GM19193 (cell line): ENCODE measurements around the gene EIF5.
A peak's percentile ranks its signal among the peaks of the same experiment; 100 is the strongest.

ENCODE experiments used
- POLR2A ChIP-seq: IDR thresholded peaks from 4 replicates; pipeline ENCODE4 v1.6.1; 2011; ENCODE audit not compliant: insufficient read depth, insufficient read length; ENCODE audit errors: extremely low read depth

Gene EIF5

DNA sequence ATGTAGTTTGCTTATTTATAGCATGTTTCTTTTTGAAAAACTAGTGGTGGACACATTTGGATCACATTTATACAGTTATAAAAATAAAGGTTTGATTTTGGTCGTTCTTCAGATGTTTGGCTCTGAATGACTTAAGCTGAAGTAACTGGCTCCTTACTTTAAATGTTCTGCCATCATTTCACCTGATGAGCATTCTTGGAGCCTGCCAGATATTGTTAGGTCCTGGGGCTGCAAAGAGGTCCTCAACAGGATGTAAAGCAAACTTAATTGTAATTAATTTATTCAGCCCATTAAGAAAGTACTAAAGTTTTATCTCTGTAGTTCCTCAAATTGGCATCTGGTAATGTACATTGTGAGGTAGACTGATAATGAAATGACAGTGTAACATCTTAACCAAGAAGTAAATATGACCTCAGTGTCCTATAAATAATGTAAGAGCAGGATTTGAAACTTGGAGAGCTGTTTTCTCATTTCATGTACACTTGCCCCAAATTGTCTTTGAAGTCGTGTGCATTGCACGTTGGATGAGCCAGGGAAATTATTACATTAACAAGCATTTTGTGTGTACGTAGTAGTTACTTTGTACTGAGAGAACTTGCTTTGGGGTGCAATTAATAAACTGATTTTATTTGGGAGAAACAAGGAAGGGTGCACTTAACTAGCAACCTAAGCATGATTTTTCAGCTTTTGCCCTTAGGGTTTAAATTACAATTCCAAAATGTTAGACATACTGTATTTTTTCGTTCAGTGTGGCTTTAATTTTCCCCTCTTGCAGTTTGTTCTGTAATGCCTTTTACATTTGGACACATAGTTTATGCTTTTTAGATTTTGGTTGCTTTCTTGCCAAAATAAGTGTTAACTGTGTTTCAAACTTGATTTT is 7.5 kb downstream of the EIF5 start:
- no peak for TF ChIP-seq POLR2A

- TF ChIP-seq POLR2A, result peak; percentile 41
These were observed 9.3 kb downstream of the EIF5 start for GRCh38 chr14:103343164-103343879.

DNA sequence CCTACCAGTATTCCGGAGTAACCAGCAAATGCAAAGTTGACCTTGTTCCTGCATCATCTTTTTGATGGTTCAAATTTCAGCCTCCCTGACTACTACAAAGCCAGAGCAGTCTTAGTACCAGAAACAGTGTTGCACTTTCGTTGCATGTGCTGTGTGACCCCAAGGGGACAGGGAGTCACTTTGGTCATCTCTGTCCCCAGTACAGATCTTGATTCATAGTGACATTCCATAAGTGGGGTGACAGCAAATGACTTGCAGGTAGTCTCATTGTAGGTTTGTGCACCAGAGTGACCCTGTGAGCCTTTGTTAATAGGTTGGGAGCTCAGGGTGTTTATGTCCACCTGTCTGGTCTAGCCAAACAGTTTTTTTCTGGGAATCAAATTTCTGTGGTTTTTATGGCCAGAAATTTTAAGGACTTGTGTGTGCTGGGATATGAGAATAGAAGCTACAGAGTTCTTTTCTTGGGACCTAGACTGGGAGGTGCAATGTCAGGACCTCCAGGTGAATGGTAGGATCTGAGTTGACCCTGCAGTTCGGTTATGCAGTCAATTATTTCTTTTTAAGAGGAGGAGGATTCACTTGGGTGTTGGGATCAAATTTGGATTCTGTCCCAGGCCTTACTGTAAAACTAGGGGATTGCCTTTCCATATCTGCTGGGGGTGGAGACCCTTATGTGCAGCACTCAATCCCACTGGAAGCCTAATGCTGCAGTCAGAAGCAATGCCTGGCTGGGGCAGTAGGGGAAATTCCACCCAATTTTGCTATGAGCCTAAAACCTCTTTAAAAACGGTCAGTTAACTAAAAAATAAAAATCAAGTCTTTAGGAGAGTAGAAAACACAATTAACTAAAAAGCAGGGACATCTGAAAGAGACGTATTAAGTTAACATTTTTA is 10.1 kb downstream of the EIF5 start:
- TF ChIP-seq POLR2A, result peak; percentile 30

DNA sequence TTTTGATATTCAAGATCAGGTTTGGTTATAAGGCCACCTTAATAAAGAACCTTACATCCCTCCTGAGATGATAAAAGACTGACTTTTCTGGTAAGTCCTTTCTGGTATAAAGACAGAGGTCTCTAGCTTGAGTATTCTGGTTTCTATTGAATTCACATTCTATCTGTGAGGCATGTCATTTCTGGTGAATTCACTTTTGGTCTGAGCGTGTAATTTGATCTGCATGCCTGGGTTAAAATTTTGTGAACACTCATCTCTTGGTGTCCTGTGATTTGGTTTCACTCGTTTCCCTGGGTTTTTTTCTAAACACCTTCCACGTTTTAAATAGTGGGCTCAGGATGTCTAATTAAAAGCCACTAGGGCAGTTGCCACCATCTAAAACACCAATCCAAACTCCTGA is 12.2 kb downstream of the EIF5 start:
- TF ChIP-seq POLR2A, result no peak

- TF ChIP-seq POLR2A, result no peak
These were observed 13.2 kb downstream of the EIF5 start for GRCh38 chr14:103347091-103347815.

DNA sequence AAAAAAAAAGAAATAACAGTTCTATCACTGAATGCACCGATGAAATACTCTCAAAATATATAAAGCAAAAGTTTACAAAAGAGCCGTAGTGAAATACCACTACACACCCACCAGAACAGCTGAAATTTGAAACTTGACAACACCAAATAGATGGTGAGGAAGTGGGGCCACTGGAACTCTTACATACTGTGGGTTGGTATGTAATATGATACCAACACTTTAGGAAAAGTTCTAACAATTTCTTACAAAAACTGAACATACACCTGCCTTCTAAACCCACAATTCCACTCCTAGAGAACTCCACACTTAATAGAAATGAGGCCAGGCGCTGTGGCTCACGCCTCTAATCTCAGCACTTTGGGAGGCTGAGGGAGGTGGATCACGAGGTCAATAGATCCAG is 14.1 kb downstream of the EIF5 start:
- TF ChIP-seq POLR2A, result no peak

DNA sequence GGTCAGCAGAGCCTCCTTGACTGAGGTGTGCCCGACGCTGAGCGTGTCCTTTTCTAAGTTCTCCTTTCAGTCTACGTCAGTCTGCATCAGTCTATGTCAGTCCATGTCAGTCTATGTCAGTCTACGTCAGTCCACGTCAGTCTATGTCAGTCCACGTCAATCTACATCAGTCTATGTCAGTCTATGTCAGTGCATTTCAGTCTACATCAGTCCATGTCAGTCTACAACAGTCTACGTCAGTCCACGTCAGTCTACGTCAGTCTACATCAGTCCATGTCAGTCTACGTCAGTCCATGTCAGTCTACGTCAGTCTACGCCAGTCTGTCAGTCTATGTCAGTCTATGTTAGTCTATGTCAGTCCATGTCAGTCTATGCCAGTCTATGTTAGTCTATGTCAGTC is 15.9 kb downstream of the EIF5 start:
- no peak for TF ChIP-seq POLR2A

DNA sequence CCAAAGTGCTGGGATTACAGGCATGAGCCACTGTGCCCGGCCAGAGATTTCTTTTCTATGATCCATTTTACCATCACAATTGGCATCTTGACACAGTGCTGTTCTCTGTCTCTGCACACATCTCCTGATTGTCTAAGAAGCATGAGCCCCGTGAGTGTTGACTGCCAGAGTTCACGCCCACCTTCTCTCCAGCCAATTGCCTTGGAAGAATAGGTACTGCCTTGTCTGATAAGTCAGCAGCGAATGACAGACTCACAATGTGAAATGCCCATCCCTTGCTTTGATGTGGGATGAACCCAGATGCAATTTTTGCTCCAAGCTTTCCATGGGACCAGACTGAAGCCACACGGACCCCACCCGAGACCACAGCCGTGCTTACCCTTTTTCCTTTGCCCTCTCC is 19.3 kb downstream of the EIF5 start:
- no peak for TF ChIP-seq POLR2A

GRCh38 chr14:103354141-103354540 is 20.1 kb downstream of the EIF5 start:
- no peak for TF ChIP-seq POLR2A

DNA sequence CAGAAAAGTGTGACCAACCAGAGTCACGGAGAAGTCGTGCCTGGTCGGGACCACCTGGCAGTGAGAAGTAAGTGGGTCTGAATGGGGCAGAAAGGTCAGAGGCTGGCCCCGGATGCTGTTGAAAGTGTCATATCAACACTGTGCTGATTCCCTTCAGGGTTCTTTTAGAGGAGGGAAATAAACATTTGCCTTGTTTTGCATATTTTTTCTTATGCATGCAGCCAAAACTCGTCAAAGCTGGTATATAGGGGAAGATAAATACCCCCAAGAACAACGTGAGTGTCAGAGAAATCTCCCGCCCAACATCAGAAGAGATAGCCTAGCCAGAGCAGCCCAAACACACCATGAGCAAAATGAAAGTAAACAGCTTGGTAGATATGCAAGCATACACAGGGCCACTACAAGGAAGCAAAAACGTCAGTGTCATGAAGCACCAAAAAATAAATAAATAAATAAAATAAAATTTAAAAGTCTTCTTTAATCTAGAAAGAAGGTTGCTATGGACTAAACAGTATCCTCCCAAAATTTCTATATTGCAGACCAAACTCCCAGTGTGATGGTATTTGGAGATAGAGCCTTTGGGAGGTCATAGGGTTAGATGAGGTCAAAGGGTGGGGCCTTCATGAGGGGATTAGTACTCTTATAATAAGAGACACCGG is 22.1 kb downstream of the EIF5 start:
- no peak for TF ChIP-seq POLR2A

DNA sequence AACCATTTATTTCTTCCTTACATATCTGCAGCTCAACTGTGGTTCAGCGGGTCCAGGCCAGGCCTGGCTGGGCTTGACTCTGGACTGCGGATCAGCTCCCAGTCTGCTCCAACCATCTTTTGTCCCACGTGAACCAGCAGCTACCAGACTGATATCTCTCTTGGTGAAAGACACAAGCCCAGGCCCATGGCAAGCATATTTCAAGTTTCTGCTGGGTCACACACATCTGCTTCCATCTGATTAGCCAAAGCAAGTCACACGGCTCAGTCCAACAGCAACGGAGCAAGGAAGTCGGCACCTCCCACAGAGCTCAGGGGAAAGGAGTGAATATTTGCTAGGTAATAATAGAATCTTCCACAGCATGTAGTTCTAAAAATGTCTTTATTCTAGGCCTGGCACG is 26.5 kb downstream of the EIF5 start:
- TF ChIP-seq POLR2A, result no peak

- TF ChIP-seq POLR2A, result no peak
These were observed 27.8 kb downstream of the EIF5 start for GRCh38 chr14:103361867-103362266.

DNA sequence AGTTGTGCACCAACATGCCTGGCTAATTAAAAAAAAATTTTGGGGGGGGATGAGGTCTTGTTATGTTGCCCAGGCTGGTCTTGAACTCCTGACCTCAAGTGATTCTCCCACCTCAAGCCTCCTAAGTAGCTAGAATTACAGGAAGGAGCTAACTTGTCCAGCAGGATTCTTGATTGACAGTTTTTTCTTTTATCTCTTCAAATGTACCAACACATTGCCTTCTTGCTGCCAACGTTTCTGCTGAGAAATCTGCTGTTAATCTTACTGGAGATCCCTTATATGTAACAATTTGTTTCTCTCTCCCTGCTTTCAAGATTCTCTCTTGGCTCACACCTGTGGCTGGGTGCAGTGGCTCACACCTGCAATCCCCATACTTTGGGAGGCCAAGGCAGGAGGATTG is 28.7 kb downstream of the EIF5 start:
- TF ChIP-seq POLR2A, result no peak

GRCh38 chr14:103366741-103367140 is 32.7 kb downstream of the EIF5 start:
- no peak for TF ChIP-seq POLR2A

DNA sequence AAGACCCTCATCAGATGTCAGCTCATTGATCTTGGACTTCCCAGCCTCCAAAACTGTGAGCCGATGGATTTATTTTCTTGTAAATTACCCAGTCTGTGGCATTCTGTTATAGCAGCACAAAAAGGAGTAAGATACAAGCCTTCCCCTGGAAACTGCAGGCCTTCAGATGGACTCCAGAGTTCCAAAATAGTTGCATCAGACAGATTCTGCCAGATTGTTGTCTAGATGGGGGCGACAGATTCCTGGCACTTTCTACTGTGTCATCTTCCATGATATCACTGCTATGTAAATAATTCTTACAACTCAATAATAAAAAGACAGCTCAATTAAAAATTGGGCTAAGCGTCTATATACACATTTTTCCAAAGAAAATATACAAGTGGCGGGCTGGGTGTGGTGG is 34.0 kb downstream of the EIF5 start:
- no peak for TF ChIP-seq POLR2A

- TF ChIP-seq POLR2A, result no peak
These were observed 36.0 kb downstream of the EIF5 start for GRCh38 chr14:103370087-103370486.
